Left hindlimb (tissue), 1 donor: ENCODE data around the gene TCN1.
"Not testable (repeated sequence)": the region's sequence is repeated elsewhere in the genome, so short reads cannot be mapped to it uniquely, and the experiment has no call there.

Experiments used
- DNase-seq: peaks from one replicate; pipeline ENCODE4 v3.0.0-alpha.2; 2018

TCN1 gene

DNA sequence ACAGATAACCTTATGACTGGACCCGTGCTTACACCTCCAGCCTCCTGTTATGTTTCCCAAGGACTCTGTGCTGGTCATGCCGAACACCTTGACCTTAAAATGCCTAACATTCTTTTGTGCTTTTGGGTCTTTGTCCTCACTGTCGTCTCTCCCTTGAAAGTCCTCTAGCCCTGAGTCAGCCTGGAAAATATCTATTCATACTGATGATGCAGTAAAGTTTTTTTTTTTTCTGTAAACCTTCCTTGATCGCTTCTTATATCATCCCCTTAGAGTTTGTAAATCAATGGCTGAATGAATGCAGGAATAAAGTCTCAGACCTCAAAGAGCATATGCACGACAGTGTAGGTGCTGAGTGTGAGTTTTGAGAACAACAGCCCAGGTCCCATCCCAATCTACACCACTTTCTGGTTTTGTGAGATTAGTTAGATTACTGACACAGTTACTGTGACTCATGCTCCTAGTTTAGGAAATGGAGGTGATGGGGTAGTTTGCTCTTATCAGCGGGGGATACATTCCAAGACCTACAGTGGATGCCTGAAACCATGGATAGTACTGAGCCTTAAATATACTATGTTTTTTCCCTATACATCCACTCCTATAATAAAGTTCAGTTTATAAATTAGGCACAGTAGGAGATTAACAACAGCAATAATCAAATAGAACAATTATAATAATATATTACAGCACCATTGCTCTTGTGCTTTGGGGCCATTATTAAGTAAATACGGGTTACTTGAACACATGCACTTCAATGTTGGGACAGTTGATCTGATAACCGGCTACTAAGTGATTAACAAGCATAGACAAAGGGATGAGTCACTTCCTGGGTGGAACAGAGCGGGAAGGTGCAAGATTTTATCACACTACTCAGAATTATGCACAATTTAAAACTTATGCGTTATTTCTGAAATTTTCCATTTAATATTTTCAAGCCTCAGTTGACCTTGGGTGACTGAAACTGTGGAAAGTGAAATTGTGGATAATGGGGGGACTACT is 8.6 kb downstream of the TCN1 start:
- no peak for DNase-seq

DNA sequence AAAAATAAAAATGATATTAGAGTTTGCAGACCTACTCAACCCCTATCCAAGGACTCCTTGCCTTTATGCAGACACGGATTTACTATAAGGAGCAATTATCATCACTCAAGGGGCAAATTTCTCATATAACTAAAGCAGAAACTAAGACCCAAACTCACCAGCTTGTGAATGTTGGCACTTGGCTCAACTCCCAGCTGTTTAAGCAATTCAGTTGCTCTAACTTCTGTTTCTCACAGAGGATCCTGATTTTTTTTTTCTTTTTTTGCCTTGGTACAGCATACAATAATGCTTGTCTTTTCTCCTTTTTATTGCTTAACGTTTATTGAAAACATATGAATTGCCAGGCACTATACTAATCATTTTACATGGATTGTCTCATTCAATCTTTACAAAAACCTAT is 11.4 kb downstream of the TCN1 start:
- no peak for DNase-seq

DNA sequence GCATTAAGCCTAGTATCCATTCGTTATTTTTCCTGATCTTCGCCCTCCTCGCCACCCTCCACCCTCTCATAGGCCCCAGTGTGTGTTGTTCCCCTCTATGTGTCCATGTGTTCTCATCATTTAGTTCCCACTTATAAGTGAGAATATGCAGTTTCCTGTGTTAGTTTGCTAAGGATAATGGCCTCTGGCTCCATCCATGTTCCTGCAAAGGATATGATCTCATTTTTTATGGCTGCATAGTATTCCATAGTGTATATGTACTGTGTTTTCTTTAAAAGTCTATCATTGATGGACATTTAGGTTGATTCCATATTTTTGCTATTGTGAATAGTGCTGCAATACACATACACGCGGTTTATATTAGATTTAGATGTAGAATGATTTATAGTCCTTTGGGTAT is 14.9 kb downstream of the TCN1 start:
- DNase-seq: not testable (repeated sequence)

DNA sequence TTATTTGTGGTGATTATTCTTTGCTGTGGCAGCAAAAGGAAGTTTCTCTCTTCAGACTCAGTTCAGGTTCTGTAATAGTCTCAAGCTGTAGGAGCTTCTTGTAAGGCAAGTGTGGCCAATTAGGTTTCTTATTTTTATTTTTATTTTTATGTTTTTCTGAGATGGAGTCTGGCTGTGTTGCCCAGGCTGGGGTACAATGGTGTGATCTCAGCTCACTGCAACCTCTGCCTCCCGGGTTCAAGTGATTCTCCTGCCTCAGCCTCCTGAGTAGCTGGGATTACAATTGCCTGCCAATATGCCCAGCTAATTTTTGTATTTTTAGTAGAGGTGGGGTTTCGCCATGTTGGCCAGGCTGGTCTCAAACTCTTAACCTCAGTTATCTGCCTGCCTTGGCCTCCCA is 16.7 kb downstream of the TCN1 start:
- DNase-seq: not testable (repeated sequence)

DNA sequence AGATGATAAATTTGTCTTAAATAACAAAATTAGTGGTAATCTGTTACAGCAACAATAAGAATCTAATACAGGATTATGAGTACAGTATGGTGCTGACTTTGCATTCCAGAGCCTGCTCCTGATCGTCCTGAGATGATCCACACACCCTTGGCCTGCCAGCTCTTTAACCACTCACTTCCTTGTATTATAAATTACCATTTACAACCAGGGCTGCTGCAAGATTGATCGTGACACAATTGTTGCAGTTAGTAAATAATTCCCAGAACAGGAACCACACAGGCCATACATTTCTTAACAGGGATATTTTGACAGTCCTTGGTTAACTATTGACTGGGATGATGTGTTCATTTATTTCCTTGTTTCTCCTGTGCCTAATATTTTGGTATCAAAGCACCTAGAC is 17.2 kb downstream of the TCN1 start:
- no peak for DNase-seq

DNA sequence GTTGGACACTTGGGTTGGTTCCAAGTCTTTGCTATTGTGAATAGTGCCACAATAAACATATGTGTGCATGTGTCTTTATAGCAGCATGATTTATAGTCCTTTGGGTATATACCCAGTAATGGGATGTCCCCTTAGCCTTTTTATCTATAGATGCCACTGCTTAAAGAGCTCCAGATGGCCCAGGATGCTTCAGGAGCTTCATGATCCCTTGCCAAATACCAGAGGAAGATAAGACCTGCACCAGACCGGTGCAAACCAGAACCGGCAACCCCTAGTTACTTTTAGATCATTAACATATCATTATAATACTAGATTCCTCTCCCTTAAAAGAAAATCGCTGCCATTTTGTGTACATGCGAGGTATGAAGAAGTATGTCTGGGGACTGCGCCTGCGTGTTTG is 17.8 kb downstream of the TCN1 start:
- not testable (repeated sequence) for DNase-seq

DNA sequence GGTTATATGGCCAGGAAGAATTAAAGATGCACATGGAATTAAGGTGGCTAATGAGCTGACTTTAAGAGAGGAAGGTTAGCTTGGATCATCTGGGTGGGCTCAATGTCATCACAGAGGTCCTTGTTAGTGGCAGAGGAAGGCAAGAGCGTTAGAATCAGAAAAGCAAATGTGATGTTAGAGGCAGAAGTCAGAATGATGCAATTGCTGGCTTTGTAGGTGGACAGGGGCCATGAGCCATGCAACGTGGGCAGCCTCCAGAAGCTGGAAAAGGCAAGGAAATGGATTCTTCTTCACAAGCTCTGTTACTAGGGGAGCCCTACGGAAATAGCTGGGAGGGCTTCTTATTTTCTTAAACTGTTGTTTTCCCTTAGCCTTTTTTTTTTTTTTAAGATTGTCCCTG is 18.7 kb downstream of the TCN1 start:
- DNase-seq: no peak

DNA sequence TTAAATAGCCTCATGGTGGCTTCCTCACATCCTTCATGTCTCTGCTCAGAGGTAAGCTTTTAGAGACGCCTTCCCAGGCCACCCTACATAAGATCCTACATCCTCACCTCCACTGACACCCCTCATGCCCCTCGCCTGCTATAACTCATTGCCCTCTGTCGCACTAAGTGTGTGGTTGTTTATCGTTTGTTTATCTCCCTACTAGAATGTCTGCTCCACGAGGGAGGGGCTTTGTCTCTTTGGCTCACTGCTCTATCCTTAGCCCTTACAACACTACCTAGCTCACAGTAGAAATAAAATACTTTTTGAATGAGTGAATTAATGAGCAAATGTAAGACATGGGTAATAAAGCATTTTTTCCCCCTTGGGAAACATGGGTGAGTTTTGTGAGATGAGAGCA is 19.7 kb downstream of the TCN1 start:
- DNase-seq: no peak

DNA sequence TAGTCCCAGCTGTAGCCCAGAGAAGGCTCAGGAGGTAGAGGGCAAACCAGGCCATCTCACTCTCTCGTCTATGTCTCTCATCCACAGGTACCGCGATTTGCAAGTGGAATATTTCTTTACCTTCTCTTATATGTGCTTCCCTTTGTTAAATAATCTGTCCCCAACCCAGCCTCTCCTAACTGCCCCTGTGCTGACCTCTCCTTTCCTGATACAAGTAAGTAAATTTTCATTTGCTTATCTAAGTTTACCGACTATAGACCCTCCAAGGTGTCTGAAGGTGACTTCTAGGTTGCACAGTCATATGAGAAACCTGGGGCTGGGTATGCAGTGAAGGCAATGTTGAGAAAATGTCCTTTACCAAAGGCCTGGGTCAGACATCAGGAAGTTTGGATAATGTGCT is 20.9 kb downstream of the TCN1 start, which contains the start of gene CBLIF:
TSS of gene CBLIF (minus strand) at position 101 of the 400 bp plus-strand sequence. CDS start at position 55, 46 bp downstream.
- no peak for DNase-seq

DNA sequence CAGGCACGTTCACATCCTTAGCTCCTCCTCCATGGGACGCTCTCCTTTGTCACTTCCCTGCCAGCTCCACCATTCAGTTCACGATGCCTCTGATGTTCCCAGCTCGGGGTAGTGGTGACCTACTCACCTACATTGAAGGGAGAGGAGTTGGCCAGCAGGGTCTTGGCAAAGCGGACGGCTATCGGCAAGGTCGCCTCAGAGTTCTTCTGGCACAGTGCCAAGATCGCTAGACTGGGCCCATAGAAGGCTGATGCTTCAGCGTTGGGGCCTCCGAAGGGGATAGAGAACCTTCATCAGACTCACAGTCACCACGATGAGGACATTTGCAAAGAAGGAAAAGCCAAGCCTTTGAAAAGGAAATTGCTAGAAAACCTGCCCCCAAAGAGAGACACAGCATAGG is 24.0 kb downstream of the TCN1 start:
- DNase-seq: no peak

DNA sequence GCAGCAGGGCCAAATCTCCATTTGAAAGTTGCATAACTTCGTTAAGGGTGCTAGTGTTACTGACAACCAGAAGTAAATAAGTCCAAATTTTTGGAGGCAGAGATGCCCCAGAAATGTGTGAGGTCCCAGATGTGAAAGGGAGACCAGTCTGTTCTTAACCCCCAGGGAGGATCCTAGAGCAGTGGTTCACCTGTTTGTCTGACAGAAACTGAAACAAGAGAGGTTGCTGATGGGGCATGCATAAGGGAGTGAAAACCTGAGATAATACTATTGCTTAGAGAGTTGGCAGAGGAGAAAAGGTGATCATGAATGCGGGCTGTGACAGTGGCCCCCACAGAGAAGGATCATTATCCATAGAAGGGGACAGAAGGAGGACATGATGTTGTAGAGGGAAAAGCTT is 24.8 kb downstream of the TCN1 start:
- DNase-seq: no peak

DNA sequence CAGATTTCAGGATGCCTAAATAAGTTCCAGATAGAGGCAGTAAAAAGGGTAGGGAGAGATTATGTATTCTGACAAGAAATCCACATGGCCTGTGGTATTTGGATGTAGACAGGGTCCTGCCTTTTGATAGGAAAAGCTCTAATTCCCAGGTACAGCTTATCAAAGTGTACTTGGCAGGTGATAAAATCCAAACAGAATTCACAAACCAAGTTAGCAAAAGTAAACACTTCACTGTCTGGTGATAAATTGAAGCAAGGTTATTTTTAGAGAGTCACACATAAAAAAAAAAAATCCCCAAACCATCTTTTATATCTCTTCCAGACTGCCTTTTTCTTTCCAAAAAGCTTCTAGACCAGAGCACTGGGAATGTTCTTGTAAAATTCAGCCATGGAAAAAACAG is 26.7 kb downstream of the TCN1 start:
- no peak for DNase-seq

DNA sequence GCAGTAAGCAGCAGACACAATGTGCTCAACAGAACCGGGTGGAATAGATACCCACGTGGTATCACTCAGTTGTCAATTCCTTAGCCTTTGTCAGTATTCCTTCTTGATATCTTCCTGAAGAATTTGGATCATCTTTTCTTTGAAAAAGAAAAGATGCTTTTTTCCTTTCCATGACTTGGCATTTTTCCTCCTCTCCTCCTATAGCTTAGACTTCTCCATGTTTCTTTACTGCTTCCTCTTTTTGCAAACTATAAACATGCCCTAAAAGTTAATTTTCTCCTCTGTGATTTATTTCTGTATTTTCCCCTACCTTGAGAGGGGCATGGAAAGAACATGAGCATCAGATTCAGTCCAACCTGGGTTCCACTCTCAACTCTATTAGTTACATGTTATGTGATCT is 32.7 kb downstream of the TCN1 start:
- no peak for DNase-seq

DNA sequence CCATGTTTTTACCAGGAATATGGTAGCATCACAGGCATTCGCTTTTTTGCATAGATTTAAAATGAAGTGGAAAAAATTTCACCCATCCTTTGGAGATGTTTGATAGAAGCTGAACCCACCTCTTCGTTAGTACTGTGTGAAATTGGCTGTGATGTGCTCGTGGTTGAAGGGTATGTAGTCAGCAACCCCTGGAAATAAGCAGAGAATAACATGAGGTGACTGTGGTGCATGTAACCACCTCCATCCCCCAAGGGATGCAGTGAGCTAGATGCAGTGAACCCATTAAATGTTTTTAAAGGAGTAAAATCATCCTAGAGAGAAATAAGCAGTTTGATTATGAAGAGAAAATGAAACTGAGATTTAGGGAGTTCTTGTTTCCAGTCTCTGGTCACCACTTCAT is 36.9 kb downstream of the TCN1 start:
- DNase-seq: no peak

DNA sequence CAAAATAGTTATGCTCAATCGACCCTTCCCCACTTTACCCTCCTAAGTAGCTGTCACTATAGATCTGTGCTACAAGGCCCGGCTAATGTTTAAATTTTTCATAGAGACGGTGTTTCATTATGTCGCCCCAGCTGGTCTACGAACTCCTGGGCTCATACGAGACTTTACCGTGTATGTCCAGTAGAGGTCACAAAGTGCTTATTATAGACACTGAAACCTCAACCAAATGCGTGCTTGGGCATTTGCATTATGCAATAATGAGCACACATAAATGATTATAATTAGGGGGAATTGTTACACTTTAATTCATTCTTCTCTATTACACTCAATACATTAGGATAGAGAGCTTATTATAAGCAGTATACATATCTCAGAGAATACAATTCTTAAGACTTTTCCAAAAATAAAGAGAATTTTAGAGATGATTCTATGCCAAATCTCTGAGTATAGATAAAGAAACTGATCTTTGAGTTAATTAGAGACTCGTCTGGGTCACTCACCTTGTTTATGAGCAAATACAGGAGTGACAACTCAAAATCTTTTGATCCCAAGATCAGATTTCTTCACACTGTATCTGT is 43.2 kb downstream of the TCN1 start:
- no peak for DNase-seq

DNA sequence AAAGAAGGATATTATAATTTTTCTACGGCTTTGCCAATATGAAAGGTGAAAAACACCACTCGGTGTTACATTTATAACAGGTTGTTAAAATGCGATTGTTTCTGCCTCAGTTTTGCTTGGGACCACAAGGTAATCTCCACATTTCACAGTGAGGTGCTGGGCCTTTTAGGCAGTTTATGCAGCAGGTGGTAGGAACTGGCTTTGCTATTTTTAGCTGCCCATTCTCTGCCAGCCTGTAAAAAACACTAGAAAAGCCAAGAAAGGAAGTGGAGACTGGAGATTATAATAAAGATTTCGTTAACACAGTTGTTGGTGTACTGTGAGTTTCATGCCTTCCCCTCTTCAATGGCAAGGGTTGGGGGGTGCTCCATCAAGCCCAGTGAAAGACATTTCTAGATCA is 47.7 kb downstream of the TCN1 start:
- no peak for DNase-seq

DNA sequence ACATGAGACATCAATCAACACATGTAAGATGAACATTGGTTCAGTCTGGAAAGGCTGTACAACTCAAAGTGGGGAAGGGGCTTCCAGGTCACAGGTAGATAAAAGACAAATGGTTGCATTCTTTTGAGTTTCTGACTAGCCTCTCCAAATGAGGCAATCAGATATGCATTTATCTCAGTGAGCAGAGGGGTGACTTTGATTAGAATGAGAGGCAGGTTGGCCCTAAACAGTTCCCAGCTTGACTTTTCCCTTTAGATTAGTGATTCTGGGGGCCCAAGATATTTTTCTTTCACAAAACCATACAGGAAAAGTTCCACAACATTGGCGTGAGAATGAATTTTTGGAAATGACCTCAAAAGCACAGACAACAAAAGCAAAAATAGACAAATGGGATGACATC is 49.9 kb downstream of the TCN1 start:
- DNase-seq: not testable (repeated sequence)

DNA sequence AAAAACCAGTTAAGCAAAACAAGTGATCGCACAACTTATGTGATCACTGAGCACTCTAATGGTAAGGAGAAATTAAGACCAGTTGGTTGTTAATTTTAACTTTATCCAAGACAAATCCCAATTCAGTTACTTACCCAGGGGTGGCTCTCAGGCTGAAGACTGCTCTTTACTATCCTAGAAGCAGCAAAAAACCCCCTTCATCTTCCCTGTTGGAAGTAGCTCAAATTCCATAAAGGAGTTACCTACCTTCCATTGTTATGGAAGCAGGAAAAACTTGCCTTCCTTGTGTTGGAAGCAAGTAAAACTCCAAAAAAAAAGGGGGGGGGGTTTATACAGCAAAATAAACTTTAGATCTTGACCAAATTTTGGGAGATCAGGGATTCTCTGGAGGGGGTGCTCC is 50.5 kb downstream of the TCN1 start:
- DNase-seq: no peak

DNA sequence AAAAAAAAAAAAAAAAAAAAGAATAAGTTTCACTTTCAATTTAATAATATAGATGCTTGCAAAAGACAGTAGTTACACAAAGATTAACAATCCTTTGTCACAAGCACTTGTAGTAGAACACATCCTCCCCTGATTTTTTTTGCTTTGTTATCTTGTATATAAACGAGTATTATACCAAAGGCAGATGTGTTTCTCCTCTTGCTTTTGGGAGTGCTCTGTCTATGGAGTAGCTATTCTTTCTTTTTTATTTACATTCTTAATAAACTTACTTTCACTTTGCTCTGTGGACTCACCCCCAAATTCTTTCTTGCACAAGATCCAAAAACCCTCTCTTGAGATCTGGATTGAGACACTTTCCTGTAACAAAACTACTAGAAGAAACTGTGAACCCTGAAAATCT is 52.3 kb downstream of the TCN1 start:
- DNase-seq: no peak

DNA sequence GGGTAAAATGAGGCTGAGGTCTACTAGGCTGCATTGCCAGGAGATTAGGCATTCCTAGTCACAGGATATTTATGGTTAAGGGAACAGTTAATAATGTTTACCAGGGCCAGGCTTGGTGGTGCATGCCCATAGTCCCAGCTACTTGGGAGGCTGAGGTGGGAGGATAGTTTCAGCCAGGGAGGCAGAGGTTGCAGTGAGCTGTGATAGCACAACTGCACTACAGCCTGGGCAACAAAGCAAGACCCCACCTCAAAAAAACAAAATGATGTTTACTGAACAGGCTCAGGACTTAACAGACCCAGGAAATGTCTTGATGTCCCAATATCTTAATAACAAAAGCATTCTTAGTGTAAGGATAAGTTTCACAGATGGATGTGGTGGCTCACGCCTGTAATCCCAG is 52.9 kb downstream of the TCN1 start:
- DNase-seq: no peak

DNA sequence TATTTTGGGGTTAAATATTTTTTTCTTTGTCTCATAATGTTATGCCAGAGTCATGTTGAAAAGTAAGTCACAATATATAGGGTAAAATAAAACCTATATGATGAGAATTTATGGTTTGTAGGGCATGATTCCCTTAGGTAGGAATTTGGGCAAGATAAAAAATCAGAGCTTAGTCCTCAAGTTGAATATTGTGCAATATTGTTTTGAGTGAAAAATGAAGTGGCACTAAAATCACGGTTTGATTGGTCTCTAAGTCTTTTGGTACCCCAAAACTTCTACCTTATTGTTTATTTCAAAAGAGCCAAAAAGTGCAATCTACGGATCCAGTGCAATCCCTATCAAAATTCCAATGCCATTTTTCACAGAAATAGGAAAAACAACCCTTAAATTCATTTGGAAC is 54.1 kb downstream of the TCN1 start:
- no peak for DNase-seq

DNA sequence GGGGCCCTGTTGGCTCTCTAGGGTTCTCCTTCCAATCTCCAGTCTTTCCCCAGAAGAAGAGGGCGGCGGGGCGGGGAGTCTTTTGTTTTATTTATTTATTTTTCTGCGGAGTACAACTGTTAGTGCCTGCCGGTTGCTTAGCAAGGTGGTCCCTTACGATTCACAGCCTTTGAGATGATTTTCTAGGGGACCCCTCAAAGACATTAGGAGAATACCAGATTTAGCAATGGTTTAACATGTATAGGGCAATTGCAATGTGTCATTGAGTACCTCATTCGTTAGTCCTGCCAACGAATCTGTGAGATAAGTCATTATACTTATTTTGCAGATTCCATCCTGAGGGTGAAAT is 55.4 kb downstream of the TCN1 start:
- no peak for DNase-seq

DNA sequence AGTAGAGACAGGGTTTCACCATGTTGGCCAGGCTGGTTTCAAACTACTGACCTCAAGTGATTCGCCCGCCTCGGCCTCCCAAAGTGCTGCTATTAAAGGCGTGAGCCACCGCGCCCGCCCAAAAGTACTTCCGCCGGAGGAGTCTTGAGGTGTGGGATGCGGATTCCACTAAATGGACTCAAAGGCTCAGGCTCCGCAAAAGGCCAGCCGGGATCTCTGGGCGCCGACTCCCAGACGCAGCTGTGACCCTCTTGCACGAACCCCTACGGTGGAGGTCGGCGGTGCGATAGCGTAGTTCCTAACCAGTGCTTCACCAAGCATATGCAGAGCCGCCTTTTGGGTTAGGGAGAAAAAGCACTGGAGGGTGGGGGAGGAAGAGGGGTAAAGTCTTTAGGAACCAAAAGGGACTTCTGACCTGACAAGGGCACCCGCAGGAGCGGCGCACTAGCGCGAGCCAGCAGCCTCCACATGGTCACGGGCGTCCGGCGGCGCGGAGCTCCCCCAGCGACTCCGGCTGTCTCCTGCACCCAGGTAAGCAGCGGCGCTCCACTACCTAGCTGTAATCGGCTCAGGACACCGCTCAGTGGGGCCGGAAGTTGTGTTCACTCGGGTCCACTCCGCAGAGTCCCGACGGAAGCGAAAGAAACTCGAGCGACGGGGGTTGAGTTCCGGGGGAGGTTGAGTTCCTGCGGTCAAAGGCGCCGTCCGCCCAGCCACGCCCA is 55.9 kb downstream of the TCN1 start, which contains the start of gene MRPL16:
TSS of gene MRPL16 (minus strand) at position 590 of the 722 bp plus-strand sequence. CDS start at position 470, 120 bp downstream.
- peak; percentile 89 for DNase-seq
